Thyroid gland (tissue), 4 donors: Measurements from ENCODE around the gene RNF217.

Experiments used
- POLR2A ChIP-seq, 2 donors: fragments of 450-650 bp; IDR thresholded peaks; one replicate each; pipeline ENCODE4 v1.6.1; 2017; ENCODE audit warnings: antibody characterized with exemption in 2 of 2, mild to moderate bottlenecking in 2 of 2, moderate library complexity in 1 of 2
- TF ChIP-seq, protein P1 (sequence below), 6 experiments: fragments of 200-600 bp in 3 of 6; fragments of 450-650 bp in 3 of 6; sonication (generic) in 3 of 6; IDR thresholded peaks; one replicate each; pipeline ENCODE4 v1.5.1; 2016 to 2019; ENCODE audit warnings: antibody characterized with exemption in 6 of 6, mild to moderate bottlenecking in 2 of 6, inconsistent platforms in 1 of 6, moderate library complexity in 1 of 6

- TF ChIP-seq, protein P1, sequence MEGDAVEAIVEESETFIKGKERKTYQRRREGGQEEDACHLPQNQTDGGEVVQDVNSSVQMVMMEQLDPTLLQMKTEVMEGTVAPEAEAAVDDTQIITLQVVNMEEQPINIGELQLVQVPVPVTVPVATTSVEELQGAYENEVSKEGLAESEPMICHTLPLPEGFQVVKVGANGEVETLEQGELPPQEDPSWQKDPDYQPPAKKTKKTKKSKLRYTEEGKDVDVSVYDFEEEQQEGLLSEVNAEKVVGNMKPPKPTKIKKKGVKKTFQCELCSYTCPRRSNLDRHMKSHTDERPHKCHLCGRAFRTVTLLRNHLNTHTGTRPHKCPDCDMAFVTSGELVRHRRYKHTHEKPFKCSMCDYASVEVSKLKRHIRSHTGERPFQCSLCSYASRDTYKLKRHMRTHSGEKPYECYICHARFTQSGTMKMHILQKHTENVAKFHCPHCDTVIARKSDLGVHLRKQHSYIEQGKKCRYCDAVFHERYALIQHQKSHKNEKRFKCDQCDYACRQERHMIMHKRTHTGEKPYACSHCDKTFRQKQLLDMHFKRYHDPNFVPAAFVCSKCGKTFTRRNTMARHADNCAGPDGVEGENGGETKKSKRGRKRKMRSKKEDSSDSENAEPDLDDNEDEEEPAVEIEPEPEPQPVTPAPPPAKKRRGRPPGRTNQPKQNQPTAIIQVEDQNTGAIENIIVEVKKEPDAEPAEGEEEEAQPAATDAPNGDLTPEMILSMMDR (IDR thresholded peaks at IDR 0.05), result no peak
- no peak for TF ChIP-seq POLR2A (IDR thresholded peaks at IDR 0.05)
These were observed 23.9 kb downstream of the RNF217 start for GRCh38 chr6:124986164-124986563.
